ENCODE measurements around the gene BABAM2.

DNA sequence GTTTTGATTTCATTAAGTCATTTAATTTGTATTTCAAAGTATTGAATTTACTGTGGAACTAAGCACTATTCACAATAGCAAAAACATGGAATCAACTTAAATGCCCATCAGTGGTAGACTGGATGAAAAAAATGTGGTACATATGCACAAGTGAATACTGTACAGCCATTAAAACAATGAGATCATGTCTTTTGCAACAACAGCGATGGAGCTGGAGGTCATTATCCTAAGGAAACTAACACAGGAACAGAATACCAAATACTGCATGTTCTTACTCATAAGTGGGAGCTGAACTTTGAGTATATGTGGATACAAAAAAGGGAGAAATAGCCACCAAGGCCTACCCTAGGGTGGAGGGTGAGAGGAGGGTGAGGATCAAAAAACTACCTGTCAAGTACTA is 164.4 kb downstream of the BABAM2 start:
- TF ChIP-seq CTCF (conservative IDR thresholded peaks at IDR 0.05) = no peak
- TF ChIP-seq EZH2 (IDR thresholded peaks at IDR 0.05; ENCODE audit: low read depth) = no peak
